Measurements from ENCODE around the gene C2CD4D.

Gene C2CD4D

GRCh38 chr1:151814971-151815545, 24.6 kb downstream of the C2CD4D start:
- Histone ChIP-seq H3K27ac (no peak overlapping the region), H3K36me3 (no peaks in the 10 kb centered on the region), H4K20me1 (peaks cover 0 to 7% (median 0%) of the 10 kb centered on the region in 11 experiments; a peak in 1 of 22 replicates), H3K4me2 (peak overlapping the region; percentile 78 to 96 (median 85); a peak in 21 of 22 replicates), H3K27me3 (no peaks in the 10 kb centered on the region), H3K4me3 (0 out of 20 replicates have a peak overlapping the region, but pooled peaks of 1 of the 10 experiments have one; percentile 5), H3K9ac (no peak overlapping the region), H3K9me3 (replicated peaks in 1 of 11) (no peaks in the 10 kb centered on the region), H3K4me1 (peaks cover 39 to 77% (median 62%) of the 10 kb centered on the region in 10 experiments)
- no peak for TF ChIP-seq Cebpa-rat (IDR thresholded peaks at IDR 0.05)

DNA sequence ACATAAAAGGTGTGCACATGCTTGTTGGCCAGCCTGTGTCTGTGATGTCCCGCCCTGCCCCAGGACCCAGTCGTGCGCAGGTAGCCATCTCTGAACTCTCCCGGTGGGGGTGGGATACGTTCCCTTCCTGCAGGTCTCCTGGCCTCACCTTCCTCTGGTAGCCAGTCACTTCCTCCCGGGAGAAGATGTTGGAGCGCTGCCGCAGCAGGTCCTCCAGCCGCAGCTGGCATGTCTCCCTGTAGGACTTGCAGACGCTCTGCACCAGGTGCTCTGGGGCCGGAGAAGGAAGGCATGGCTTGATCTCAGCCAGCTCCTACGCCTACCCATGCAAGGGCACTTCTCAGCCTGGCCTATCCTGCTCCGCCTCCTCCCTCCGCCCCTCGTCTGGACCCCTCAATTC, 25.2 kb downstream of the C2CD4D start:
- H4K20me1 ChIP-seq, result peaks cover 0 to 7% (median 0%) of the 10 kb centered on the region in 11 experiments; a peak in 1 of 22 replicates
- H3K27ac ChIP-seq, result no peak overlapping the region
- H3K4me1 ChIP-seq, result peaks cover 32 to 71% (median 59%) of the 10 kb centered on the region in 10 experiments
- H3K36me3 ChIP-seq, result no peaks in the 10 kb centered on the region
- H3K9ac ChIP-seq, result no peak overlapping the region
- TF ChIP-seq Cebpa-rat (IDR thresholded peaks at IDR 0.05), result no peak
- H3K4me2 ChIP-seq, result peak overlapping the region; percentile 78 to 96 (median 85); a peak in 18 of 22 replicates
- H3K4me3 ChIP-seq, result no peak overlapping the region
- no peaks in the 10 kb centered on the region for H3K27me3 ChIP-seq
- no peaks in the 10 kb centered on the region for H3K9me3 ChIP-seq (replicated peaks in 1 of 11)

- H3K4me3 ChIP-seq, result no peak overlapping the region
- TF ChIP-seq Cebpa-rat (IDR thresholded peaks at IDR 0.05), result no peak
These were observed 26.2 kb downstream of the C2CD4D start for GRCh38 chr1:151813271-151813977.

DNA sequence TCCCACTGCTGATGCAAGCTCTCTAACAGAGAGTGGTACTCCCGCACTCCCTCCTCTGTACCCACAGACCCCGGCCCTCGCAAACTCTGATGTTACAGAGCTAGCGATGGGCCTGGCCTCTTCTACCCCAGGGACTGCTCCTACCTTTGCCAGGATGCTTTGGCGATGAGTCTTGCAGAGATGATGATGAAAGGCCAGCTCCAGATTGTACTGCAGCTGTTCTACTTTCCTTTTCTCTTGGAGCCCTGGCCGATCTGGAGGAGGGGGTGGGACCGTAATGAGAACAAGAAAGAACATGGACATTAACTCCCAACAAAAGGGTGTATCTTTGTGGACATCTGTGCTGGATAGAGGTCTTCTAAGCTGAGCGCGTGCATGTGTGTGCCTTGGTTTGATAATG, 28.4 kb downstream of the C2CD4D start:
- TF ChIP-seq Cebpa-rat (IDR thresholded peaks at IDR 0.05), result no peak
- Histone ChIP-seq H3K9ac (no peak overlapping the region), H3K4me2 (no peak overlapping the region), H3K27ac (no peak overlapping the region), H3K27me3 (no peaks in the 10 kb centered on the region), H3K9me3 (replicated peaks in 1 of 11) (no peaks in the 10 kb centered on the region), H3K36me3 (no peaks in the 10 kb centered on the region), H4K20me1 (peaks cover 0 to 2% (median 0%) of the 10 kb centered on the region in 11 experiments; a peak in 1 of 22 replicates), H3K4me1 (peaks cover 27 to 66% (median 51%) of the 10 kb centered on the region in 10 experiments), H3K4me3 (no peak overlapping the region)

More at GRCh38 chr1:151813271-151813977, 26.2 kb downstream of the C2CD4D start:
- Histone ChIP-seq H3K27ac (no peak overlapping the region), H3K4me1 (peaks cover 31 to 66% (median 51%) of the 10 kb centered on the region in 10 experiments), H4K20me1 (peaks cover 0 to 7% (median 0%) of the 10 kb centered on the region in 11 experiments; a peak in 1 of 22 replicates), H3K9ac (no peak overlapping the region), H3K36me3 (no peaks in the 10 kb centered on the region), H3K27me3 (no peaks in the 10 kb centered on the region), H3K9me3 (replicated peaks in 1 of 11) (no peaks in the 10 kb centered on the region), H3K4me2 (0 out of 22 replicates have a peak overlapping the region, but pooled peaks of 1 of the 11 experiments have one; percentile 87)

GRCh38 chr1:151809985-151810556, 29.5 kb downstream of the C2CD4D start:
- Histone ChIP-seq H3K4me3 (no peak overlapping the region), H3K36me3 (no peaks in the 10 kb centered on the region), H3K27me3 (no peaks in the 10 kb centered on the region), H4K20me1 (peaks cover 0 to 8% (median 0%) of the 10 kb centered on the region in 11 experiments; a peak in 4 of 22 replicates), H3K27ac (no peak overlapping the region), H3K9ac (no peak overlapping the region), H3K4me2 (peak overlapping the region in 1 of 11 experiments; percentile 40; a peak in 1 of 22 replicates), H3K9me3 (replicated peaks in 1 of 11) (no peaks in the 10 kb centered on the region), H3K4me1 (peaks cover 23 to 66% (median 51%) of the 10 kb centered on the region in 10 experiments)
- TF ChIP-seq Cebpa-rat (IDR thresholded peaks at IDR 0.05), result no peak

DNA sequence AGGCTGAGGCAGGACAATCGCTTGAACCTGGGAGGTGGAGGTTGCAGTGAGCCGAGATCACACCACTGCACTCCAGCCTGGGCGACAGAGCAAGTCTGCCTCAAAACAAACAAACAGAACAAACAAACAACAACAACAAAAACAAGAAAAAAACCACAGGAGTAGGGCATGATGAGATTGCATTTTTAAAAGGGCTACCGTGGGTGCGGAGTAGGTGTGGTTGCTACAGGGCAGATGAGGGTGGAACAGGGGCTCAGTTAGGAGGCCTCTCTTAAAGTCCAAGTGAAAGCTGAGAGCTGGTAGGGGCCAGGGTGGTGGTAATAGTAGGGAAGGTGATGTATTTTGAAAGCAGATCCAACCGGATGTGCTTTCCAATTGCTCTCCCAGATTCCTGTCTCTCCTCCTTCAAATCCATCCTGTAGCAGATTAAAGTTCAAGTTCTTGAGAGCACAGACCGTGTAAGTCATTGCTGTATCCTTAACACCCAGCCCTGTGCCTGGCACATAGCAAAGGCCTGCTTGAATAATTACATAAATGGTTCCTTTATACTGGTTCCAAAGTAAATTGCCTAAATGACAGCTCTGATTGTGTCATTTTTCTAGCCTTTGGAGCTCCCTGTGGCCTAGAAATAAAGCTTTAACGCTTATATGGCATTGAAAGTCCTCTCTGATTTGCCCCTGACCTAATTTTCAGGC, 30.2 kb downstream of the C2CD4D start:
- no peak for TF ChIP-seq Cebpa-rat (IDR thresholded peaks at IDR 0.05)
- peaks cover 0 to 12% (median 0%) of the 10 kb centered on the region in 11 experiments; a peak in 4 of 22 replicates for H4K20me1 ChIP-seq
- no peak overlapping the region for H3K9ac ChIP-seq
- no peak overlapping the region for H3K27ac ChIP-seq
- peaks cover 26 to 66% (median 51%) of the 10 kb centered on the region in 10 experiments for H3K4me1 ChIP-seq
- H3K36me3 ChIP-seq, result no peaks in the 10 kb centered on the region
- H3K27me3 ChIP-seq, result no peaks in the 10 kb centered on the region
- no peaks in the 10 kb centered on the region for H3K9me3 ChIP-seq (replicated peaks in 1 of 11)
- peak overlapping the region in 5 of 11 experiments; percentile 1 to 51 (median 22); a peak in 5 of 22 replicates for H3K4me2 ChIP-seq
- no peak overlapping the region for H3K4me3 ChIP-seq

DNA sequence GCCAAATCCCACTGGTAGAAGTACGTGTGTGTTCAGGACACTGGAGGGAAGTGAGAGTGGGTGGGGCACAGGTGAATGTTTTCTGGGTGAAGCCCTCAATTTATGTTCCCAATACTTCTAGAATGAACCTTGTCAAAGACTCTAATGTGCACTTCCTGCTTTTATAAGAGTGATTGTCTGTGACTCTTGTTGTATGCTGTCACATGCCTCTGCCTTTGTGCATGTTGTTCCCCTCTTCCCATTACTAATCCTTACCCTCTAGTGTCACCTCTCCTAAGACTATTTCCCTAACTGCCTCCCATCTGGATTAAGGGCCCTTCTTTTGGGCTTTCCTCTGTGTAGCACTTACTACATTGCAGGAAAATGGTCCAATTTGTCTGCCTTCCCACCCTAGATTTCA, 31.9 kb downstream of the C2CD4D start:
- Histone ChIP-seq H3K9me3 (replicated peaks in 1 of 11) (no peaks in the 10 kb centered on the region), H3K27me3 (no peaks in the 10 kb centered on the region; a peak in 1 of 22 replicates), H3K4me1 (peaks cover 35 to 73% (median 65%) of the 10 kb centered on the region in 10 experiments), H4K20me1 (peaks cover 0 to 20% (median 0%) of the 10 kb centered on the region in 11 experiments; a peak in 4 of 22 replicates), H3K4me3 (no peak overlapping the region), H3K36me3 (no peaks in the 10 kb centered on the region), H3K9ac (no peak overlapping the region), H3K4me2 (peak overlapping the region; percentile 1 to 99 (median 91); a peak in 21 of 22 replicates), H3K27ac (no peak overlapping the region)
- no peak for TF ChIP-seq Cebpa-rat (IDR thresholded peaks at IDR 0.05)

DNA sequence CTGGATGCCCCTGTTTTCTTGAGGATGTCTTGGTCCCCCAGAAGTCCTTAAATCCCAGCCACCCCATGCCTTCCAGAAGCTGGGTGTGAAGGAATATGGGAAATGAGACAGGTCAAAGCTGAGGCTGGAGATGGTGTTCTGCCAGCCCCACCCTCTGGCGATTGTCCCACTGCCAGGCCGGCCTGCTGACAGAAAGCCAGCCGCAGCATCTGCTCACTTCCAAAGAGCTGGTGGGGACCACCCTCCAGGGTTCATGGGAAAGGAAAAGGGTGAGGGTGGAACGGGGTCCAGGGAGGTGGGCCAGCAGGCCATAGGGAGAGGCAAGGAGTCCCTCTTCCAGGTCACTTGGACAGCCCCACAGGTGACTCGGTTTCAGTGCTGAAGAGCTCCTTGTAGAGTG, 32.5 kb downstream of the C2CD4D start:
- no peak for TF ChIP-seq Cebpa-rat (IDR thresholded peaks at IDR 0.05)
- Histone ChIP-seq H3K4me2 (peak overlapping the region; percentile 1 to 99 (median 91); a peak in 21 of 22 replicates), H4K20me1 (peaks cover 0 to 22% (median 0%) of the 10 kb centered on the region in 11 experiments; a peak in 5 of 22 replicates), H3K9me3 (replicated peaks in 1 of 11) (no peaks in the 10 kb centered on the region), H3K4me1 (peaks cover 35 to 75% (median 70%) of the 10 kb centered on the region in 10 experiments), H3K27me3 (no peaks in the 10 kb centered on the region; a peak in 1 of 22 replicates), H3K27ac (no peak overlapping the region), H3K36me3 (no peaks in the 10 kb centered on the region), H3K4me3 (no peak overlapping the region), H3K9ac (no peak overlapping the region)

All from BLaER1 treated with 17β-estradiol and CSF1 and Interleukin-3, amounts not matched to agents 10 nM and 100 nM (cell line).